Muscle of leg (tissue), 11 donors: ENCODE data around the gene EREG. TPM values are rescaled to one million over a fixed set of nuclear protein-coding genes. Genes with fewer than 3 reads are reported as not detected.
"Not testable (repeated sequence)": the region's sequence is repeated elsewhere in the genome, so short reads cannot be mapped to it uniquely, and the experiment has no call there.

ENCODE experiments used
- DNase-seq: peaks from one replicate; pipeline ENCODE4 v3.0.0; 2013
- H3K27ac ChIP-seq: one replicate; pipeline ENCODE4 v1.5.1; 2013; ENCODE audit warnings: mild to moderate bottlenecking, low read length, control low read depth
- H3K27me3 ChIP-seq: one replicate; pipeline ENCODE4 v1.6.1; 2013; ENCODE audit warnings: low read length; ENCODE audit not compliant: control insufficient read depth, insufficient read depth
- H3K36me3 ChIP-seq: one replicate; pipeline ENCODE4 v1.6.1; 2013; ENCODE audit warnings: low read length; ENCODE audit not compliant: control insufficient read depth, insufficient read depth
- H3K4me1 ChIP-seq: one replicate; pipeline ENCODE4 v1.6.1; 2013; ENCODE audit warnings: low read length; ENCODE audit not compliant: control insufficient read depth, insufficient read depth
- H3K4me3 ChIP-seq: one replicate; pipeline ENCODE4 v1.5.1; 2013; ENCODE audit warnings: low read length, control low read depth
- H3K9me3 ChIP-seq: replicated peaks from 2 replicates; pipeline ENCODE4 v1.6.1; 2013; ENCODE audit warnings: low read depth, low read length; ENCODE audit not compliant: control insufficient read depth
- WGBS: methylation state at CpG from one replicate; pipeline ENCODE4 v1.1.5; 2013; ENCODE audit warnings: missing lambda C conversion rate; ENCODE audit not compliant: insufficient coverage; 5-methylcytosine and 5-hydroxymethylcytosine counted together
- polyA plus RNA-seq, 8 donors: library from polyadenylated mRNA; unstranded; fragments of 120-200 nt; gene quantifications; one replicate each; pipeline versions ENCODE4 v1.2.1 to v1.2.3, GENCODE V29; 2013; ENCODE audit warnings: inconsistent platforms in 1 of 8, low replicate concordance in 1 of 8; ENCODE audit not compliant: insufficient read length in 8 of 8, insufficient read depth in 1 of 8
- total RNA-seq: library from RNA; stranded (reverse); fragments of 120-200 nt; gene quantifications from one replicate; pipeline ENCODE4 v1.2.4, GENCODE V29; 2013

EREG gene
- total and polyA plus RNA-seq, 9 donors = under 0.01 to 0.85 (median 0.08) TPM

- H3K27me3 ChIP-seq = no peaks in the 10 kb centered on the region
- WGBS = 35% methylated on average over 2 of the region's 4 CpGs
- H3K36me3 ChIP-seq = no peaks in the 10 kb centered on the region
- no peak overlapping the region for H3K4me3 ChIP-seq
- no peaks in the 10 kb centered on the region for H3K9me3 ChIP-seq
- no peak overlapping the region for H3K27ac ChIP-seq
- DNase-seq = no peak
- no peaks in the 10 kb centered on the region for H3K4me1 ChIP-seq
These were observed 21.2 kb downstream of the EREG start for GRCh38 chr4:74386159-74386558.

- no peaks in the 10 kb centered on the region for H3K36me3 ChIP-seq
- H3K4me1 ChIP-seq = no peaks in the 10 kb centered on the region
- no peak for DNase-seq
- no peaks in the 10 kb centered on the region for H3K9me3 ChIP-seq
- H3K27me3 ChIP-seq = no peaks in the 10 kb centered on the region
- WGBS = no CpG with 5 or more reads among the region's 2 CpGs
- no peak overlapping the region for H3K27ac ChIP-seq
- H3K4me3 ChIP-seq = no peak overlapping the region
These were observed 22.8 kb downstream of the EREG start for GRCh38 chr4:74387790-74388189.

- no peak for DNase-seq
- no CpG with 5 or more reads among the region's 1 CpG for WGBS
- H3K27ac ChIP-seq = no peak overlapping the region
- no peaks in the 10 kb centered on the region for H3K27me3 ChIP-seq
- H3K9me3 ChIP-seq = no peaks in the 10 kb centered on the region
- no peaks in the 10 kb centered on the region for H3K36me3 ChIP-seq
- H3K4me1 ChIP-seq = no peaks in the 10 kb centered on the region
- no peak overlapping the region for H3K4me3 ChIP-seq
These were observed 24.5 kb downstream of the EREG start for GRCh38 chr4:74389494-74389893.

DNA sequence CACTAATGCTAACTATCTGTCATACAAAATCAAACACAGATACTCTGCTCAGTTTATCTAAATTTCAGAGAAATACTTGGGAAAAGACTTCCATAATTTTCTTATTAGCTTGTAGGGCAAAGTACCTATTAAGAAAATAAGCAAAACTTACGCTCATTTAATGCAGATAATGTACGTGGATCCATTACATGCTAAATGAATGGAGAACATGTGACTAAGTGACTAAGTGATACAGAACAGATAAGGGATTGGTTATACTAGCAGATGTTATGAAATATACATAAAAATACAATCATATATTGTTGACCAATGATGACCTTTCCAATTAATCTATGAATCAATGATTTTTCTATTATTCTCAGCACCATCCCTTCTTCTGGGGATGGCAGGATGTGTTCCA, 25.7 kb downstream of the EREG start:
- Histone ChIP-seq H3K27ac (no peak overlapping the region), H3K4me1 (no peaks in the 10 kb centered on the region), H3K9me3 (no peaks in the 10 kb centered on the region), H3K36me3 (no peaks in the 10 kb centered on the region), H3K27me3 (no peaks in the 10 kb centered on the region), H3K4me3 (no peak overlapping the region)
- no peak for DNase-seq
- no CpG with 5 or more reads among the region's 2 CpGs for WGBS

- H3K27me3 ChIP-seq = no peaks in the 10 kb centered on the region
- no peaks in the 10 kb centered on the region for H3K9me3 ChIP-seq
These were observed 26.4 kb downstream of the EREG start for GRCh38 chr4:74391346-74391745.

DNA sequence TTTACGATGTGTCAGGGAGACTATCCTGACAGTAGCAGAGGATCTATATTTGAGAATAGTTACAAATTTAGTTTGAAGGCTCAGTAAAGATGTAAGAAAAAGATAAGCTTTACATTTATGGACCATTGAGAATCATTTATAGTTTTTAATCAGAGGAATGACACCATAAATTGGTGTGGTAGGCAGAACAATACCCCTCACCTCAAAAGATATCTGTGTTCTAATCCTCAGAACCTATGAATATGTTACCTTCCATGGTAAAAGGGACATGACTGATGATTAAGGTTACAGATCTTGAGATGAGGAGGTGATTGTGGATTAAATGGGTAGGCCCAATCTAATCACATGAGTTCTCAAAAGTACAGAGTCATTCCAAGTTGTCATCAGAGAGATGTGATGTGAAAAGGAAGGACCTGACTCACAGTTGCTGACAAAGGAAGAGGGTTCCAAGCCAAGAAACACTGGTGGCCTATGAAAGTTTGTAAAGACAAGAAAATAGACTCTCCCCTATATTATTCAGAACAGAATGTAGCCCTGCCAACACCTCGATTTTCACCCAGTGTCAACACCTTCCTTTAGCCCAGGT, 27.0 kb downstream of the EREG start:
- no peaks in the 10 kb centered on the region for H3K36me3 ChIP-seq
- DNase-seq = no peak
- H3K27me3 ChIP-seq = no peaks in the 10 kb centered on the region
- H3K4me3 ChIP-seq = no peak overlapping the region
- H3K4me1 ChIP-seq = no peaks in the 10 kb centered on the region
- H3K27ac ChIP-seq = no peak overlapping the region
- H3K9me3 ChIP-seq = no peaks in the 10 kb centered on the region
- no CpG with 5 or more reads among the region's 2 CpGs for WGBS

More at GRCh38 chr4:74391346-74391745, 26.4 kb downstream of the EREG start:
- no peak overlapping the region for H3K27ac ChIP-seq
- H3K4me3 ChIP-seq = no peak overlapping the region
- no peaks in the 10 kb centered on the region for H3K4me1 ChIP-seq
- no peak for DNase-seq
- H3K36me3 ChIP-seq = no peaks in the 10 kb centered on the region

- WGBS = 47% methylated on average over 2 of the region's 5 CpGs
- Histone ChIP-seq H3K36me3 (no peaks in the 10 kb centered on the region), H3K4me1 (no peaks in the 10 kb centered on the region), H3K27ac (no peak overlapping the region), H3K9me3 (no peaks in the 10 kb centered on the region), H3K4me3 (no peak overlapping the region), H3K27me3 (no peaks in the 10 kb centered on the region)
- DNase-seq = no peak
These were observed 29.7 kb downstream of the EREG start for GRCh38 chr4:74394476-74395136.

DNA sequence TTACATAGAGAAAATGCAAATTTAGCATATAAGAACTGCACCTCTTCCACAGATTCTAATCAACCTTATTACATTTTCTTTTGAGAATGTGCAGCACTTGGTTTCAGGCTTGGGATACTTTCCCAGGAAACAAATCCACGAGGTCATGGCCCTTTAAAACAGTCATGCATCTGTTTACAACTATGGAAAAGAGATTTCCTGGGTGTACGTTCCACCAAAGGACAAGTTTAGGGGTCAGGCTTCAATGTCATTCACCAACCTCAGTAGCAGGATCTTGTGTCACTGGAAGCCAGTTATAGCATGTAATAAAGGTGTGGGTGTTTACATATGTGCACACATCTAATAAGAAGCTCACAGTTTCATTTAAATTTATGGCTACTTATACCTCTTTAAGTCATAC, 30.7 kb downstream of the EREG start:
- WGBS = no CpG with 5 or more reads among the region's 2 CpGs
- Histone ChIP-seq H3K27ac (no peak overlapping the region), H3K4me1 (no peaks in the 10 kb centered on the region), H3K4me3 (no peak overlapping the region), H3K36me3 (no peaks in the 10 kb centered on the region), H3K27me3 (no peaks in the 10 kb centered on the region), H3K9me3 (no peaks in the 10 kb centered on the region)
- DNase-seq = peak; percentile 1

DNA sequence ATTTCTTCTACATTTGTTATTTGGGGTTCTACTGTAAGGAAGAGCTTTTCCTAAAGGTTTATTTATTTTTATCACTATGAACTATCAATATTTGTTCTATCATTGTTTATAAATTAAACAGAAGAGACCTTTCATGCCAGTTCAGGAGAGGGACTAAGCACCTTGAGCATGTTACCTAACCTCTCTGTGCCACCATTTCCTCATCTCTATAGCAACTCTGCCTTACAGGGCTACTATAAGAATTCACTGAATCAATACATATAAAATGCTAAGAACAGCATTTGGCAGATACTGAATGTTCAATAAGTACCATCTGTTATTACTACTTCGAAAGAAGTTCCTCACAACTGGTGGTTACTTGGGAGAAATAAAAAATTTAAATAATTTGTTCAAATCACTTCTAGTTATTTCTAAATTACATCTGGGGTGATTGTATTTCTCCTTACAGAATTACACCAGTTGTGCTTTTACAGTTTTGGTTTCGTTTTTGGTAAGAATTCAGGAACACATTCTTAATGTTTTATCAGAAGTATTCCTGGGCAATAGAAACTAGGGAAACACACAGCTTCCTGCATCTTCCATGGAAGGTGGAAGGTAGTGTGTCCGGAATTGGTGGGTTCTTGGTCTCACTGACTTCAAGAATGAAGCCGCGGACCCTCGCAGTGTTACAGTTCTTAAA, 32.9 kb downstream of the EREG start:
- DNase-seq = peak; percentile 2
- H3K4me1 ChIP-seq = no peaks in the 10 kb centered on the region
- no peaks in the 10 kb centered on the region for H3K36me3 ChIP-seq
- WGBS = 93% methylated on average over 2 of the region's 6 CpGs
- no peaks in the 10 kb centered on the region for H3K9me3 ChIP-seq
- H3K27ac ChIP-seq = no peak overlapping the region
- no peak overlapping the region for H3K4me3 ChIP-seq
- H3K27me3 ChIP-seq = no peaks in the 10 kb centered on the region

- H3K36me3 ChIP-seq, H3K4me3 ChIP-seq: not testable (repeated sequence)
These were observed 34.1 kb downstream of the EREG start for GRCh38 chr4:74398894-74399589.

More at GRCh38 chr4:74398894-74399589, 34.1 kb downstream of the EREG start:
- not testable (repeated sequence) for H3K9me3 ChIP-seq, H3K4me1 ChIP-seq, DNase-seq, H3K27ac ChIP-seq, H3K27me3 ChIP-seq
- 97% methylated on average over 29 of the region's 32 CpGs for WGBS
